Stomach (tissue), 9 donors: ENCODE results near the gene VWF. TPM values are rescaled to one million over a fixed set of nuclear protein-coding genes. Genes with fewer than 3 reads are reported as not detected.

Experiments used
- DNase-seq, 2 donors: peaks; one replicate each; pipeline versions ENCODE4 v3.0.0 to v3.0.0-alpha.2; 2013 to 2019
- H3K27ac ChIP-seq, 5 donors: fragments of 200-600 bp in 4 of 5; sonication (generic) in 4 of 5; one replicate each; pipeline ENCODE4 v1.5.1; 2013 to 2019; ENCODE audit warnings: mild to moderate bottlenecking in 1 of 5, moderate library complexity in 1 of 5
- H3K27me3 ChIP-seq, 3 donors: fragments of 200-600 bp; sonication (generic); one replicate each; pipeline ENCODE4 v1.5.1; 2017 to 2019; ENCODE audit warnings: mixed run types in 1 of 3
- H3K36me3 ChIP-seq, 4 donors: fragments of 200-600 bp; sonication (generic); 1 replicate in 3 of 4; 2 replicates in 1 of 4; pipeline ENCODE4 v1.5.1; 2016 to 2019
- H3K4me1 ChIP-seq, 4 donors: fragments of 200-600 bp; sonication (generic); one replicate each; pipeline ENCODE4 v1.5.1; 2016 to 2019
- H3K4me3 ChIP-seq, 4 donors: fragments of 200-600 bp; sonication (generic) in 3 of 4; one replicate each; pipeline ENCODE4 v1.5.1; 2016 to 2019; ENCODE audit warnings: mild to moderate bottlenecking in 1 of 4
- H3K9me3 ChIP-seq, 4 donors: fragments of 200-600 bp; sonication (generic); one replicate each; pipeline ENCODE4 v1.5.1; 2016 to 2019
- CTCF ChIP-seq, 7 experiments: fragments of 450-650 bp in 4 of 7; fragments of 200-600 bp in 3 of 7; sonication (generic) in 3 of 7; IDR thresholded peaks; one replicate each; pipeline ENCODE4 v1.5.1; 2016 to 2019; ENCODE audit warnings: antibody characterized with exemption in 7 of 7, control low read depth in 2 of 7, mild to moderate bottlenecking in 1 of 7
- EP300 ChIP-seq: sonication (generic); formaldehyde crosslinking; IDR thresholded peaks from one replicate; pipeline ENCODE4 v1.6.1; 2017; ENCODE audit warnings: antibody characterized with exemption
- POLR2A ChIP-seq, 4 donors: fragments of 450-650 bp; IDR thresholded peaks; one replicate each; pipeline ENCODE4 v1.6.1; 2016; ENCODE audit warnings: antibody characterized with exemption in 4 of 4, control low read depth in 2 of 4, mild to moderate bottlenecking in 1 of 4, moderate library complexity in 1 of 4
- POLR2AphosphoS5 ChIP-seq, 3 donors: sonication (generic); formaldehyde crosslinking; IDR thresholded peaks; one replicate each; pipeline ENCODE4 v1.6.1; 2016; ENCODE audit warnings: antibody characterized with exemption in 3 of 3
- WGBS, 5 donors: extraction: QIAGEN DNeasy Blood & Tissue Kit in 3 of 5; methylation state at CpG; one replicate each; pipeline versions ENCODE4 v1.1.5 to v1.1.7; 2013 to 2018; 5-methylcytosine and 5-hydroxymethylcytosine counted together
- intact Hi-C: fragments of 100-400 bp; cut with DNase I; formaldehyde crosslinking; loops from one replicate; pipeline ENCODE4 v1.15.1; 2023; ENCODE audit warnings: low total_unique reads
- polyA plus RNA-seq, 3 donors: library from polyadenylated mRNA; stranded (reverse); fragments of 200-250 nt; gene quantifications; one replicate each; pipeline ENCODE4 v1.2.3, GENCODE V29; 2013
- total RNA-seq, 5 donors: library from RNA; depleted of rRNA; stranded (reverse); fragments of >200 nt; gene quantifications; one replicate each; pipeline versions ENCODE4 v1.1.0 to v1.2.3, GENCODE V29; 2014 to 2016
- donor health status: healthy with polysubstance abuse.
- donor health status: Bipolar disorder and iron deficiency.
- donor health status: healthy.

The VWF gene
- total and polyA plus RNA-seq, 8 donors, result 3.1 to 103 (median 50.2) TPM

- no peak for DNase-seq
- intact Hi-C loops, result no loop called here
- H3K4me1 ChIP-seq, result no peaks in the 10 kb centered on the region
- no peaks in the 10 kb centered on the region for H3K9me3 ChIP-seq
- no peaks in the 10 kb centered on the region for H3K36me3 ChIP-seq
- no peak overlapping the region for H3K4me3 ChIP-seq
- 87 to 91% (median 90%) methylated on average over 16 of the region's 16 CpGs for WGBS, 5 donors
- peaks cover 0 to 4% (median 0%) of the 10 kb centered on the region in 3 donors for H3K27me3 ChIP-seq
- no peak for TF ChIP-seq POLR2A (IDR thresholded peaks at IDR 0.05)
- TF ChIP-seq CTCF (IDR thresholded peaks at IDR 0.05), result no peak
- H3K27ac ChIP-seq, result no peak overlapping the region
Measured at GRCh38 chr12:6042446-6042845, 82.0 kb downstream of the VWF start.

- WGBS, 5 donors, result 65 to 72% (median 70%) methylated on average over 7 of the region's 7 CpGs
- DNase-seq, result no peak
- H3K27me3 ChIP-seq, result peaks cover 0 to 4% (median 0%) of the 10 kb centered on the region in 3 donors
- no peak overlapping the region for H3K4me3 ChIP-seq
- H3K27ac ChIP-seq, result no peak overlapping the region
- intact Hi-C loops, result no loop called here
- TF ChIP-seq CTCF (IDR thresholded peaks at IDR 0.05), result no peak
- H3K4me1 ChIP-seq, result no peaks in the 10 kb centered on the region
- no peaks in the 10 kb centered on the region for H3K36me3 ChIP-seq
- H3K9me3 ChIP-seq, result no peaks in the 10 kb centered on the region
Measured at GRCh38 chr12:6041891-6042290, 82.6 kb downstream of the VWF start.

- TF ChIP-seq CTCF (IDR thresholded peaks at IDR 0.05) (no peak), POLR2AphosphoS5 (IDR thresholded peaks at IDR 0.05) (no peak), EP300 (no peak), POLR2A (IDR thresholded peaks at IDR 0.05) (no peak)
- no peak overlapping the region for H3K4me3 ChIP-seq
- peak in 1 of 2 donors; percentile 55 for DNase-seq
- no peaks in the 10 kb centered on the region for H3K4me1 ChIP-seq
- H3K9me3 ChIP-seq, result no peaks in the 10 kb centered on the region
- intact Hi-C loops, result no loop called here
- H3K27ac ChIP-seq, result no peak overlapping the region
- H3K27me3 ChIP-seq, result peaks cover 0 to 4% (median 0%) of the 10 kb centered on the region in 3 donors
- H3K36me3 ChIP-seq, result no peaks in the 10 kb centered on the region
- 57 to 75% (median 73%) methylated on average over 5 of the region's 5 CpGs for WGBS, 5 donors
Measured at GRCh38 chr12:6040815-6041214, 83.7 kb downstream of the VWF start.

- DNase-seq, result peak; percentile 54 to 90
- Histone ChIP-seq H3K36me3 (no peaks in the 10 kb centered on the region), H3K4me1 (no peaks in the 10 kb centered on the region), H3K27ac (no peak overlapping the region), H3K4me3 (no peak overlapping the region), H3K27me3 (peaks cover 0 to 4% (median 0%) of the 10 kb centered on the region in 3 donors), H3K9me3 (no peaks in the 10 kb centered on the region)
- intact Hi-C loops, result loop anchor here (2.0 kb wide), 1 partner anchor 51 kb away; no protein-coding TSS in a partner anchor
- TF ChIP-seq EP300 (no peak), POLR2A (IDR thresholded peaks at IDR 0.05) (no peak), CTCF (IDR thresholded peaks at IDR 0.05) (peak in 5 of 7 experiments; percentile 71 to 91 (median 83))
- WGBS, 5 donors, result 23 to 29% (median 25%) methylated on average over 11 to 12 of the region's 12 CpGs
Measured at GRCh38 chr12:6039894-6040601, 84.4 kb downstream of the VWF start.
